ENCODE data around the gene PTPRE.

GRCh38 chr10:127993056-127993690 is 86.3 kb downstream of the PTPRE start:
- TF ChIP-seq TAF1 (IDR thresholded peaks at IDR 0.05; ENCODE audit: borderline replicate concordance, low read depth, low read length) (no peak), POLR2A (IDR thresholded peaks at IDR 0.05; ENCODE audit: low read depth, low read length) (no peak)
